Activated T-helper 2 cell treated with anti-CD3 and anti-CD28 coated beads, Interferon-gamma antibody, Interleukin-2, Interleukin-4, amounts not matched to agents 10 μg/mL and 5 μg/mL and 100 μg/mL, durations not matched to agents 14 hours and 24 hours and 36 hours (primary cell): ENCODE measurements around the gene LYPLAL1. TPM values are rescaled to one million over a fixed set of nuclear protein-coding genes. Genes with fewer than 3 reads are reported as not detected.

ENCODE experiments used
- DNase-seq: peaks from one replicate; pipeline ENCODE4 v3.0.0; 2021; ENCODE audit warnings: low spot score
- H3K27ac Mint-ChIP-seq: one replicate; pipeline ENCODE4 v1.8.0; 2021; ENCODE audit warnings: mixed read lengths
- H3K27me3 Mint-ChIP-seq: one replicate; pipeline ENCODE4 v1.8.0; 2021; ENCODE audit warnings: low read depth, mixed read lengths
- H3K36me3 Mint-ChIP-seq: one replicate; pipeline ENCODE4 v1.8.0; 2021; ENCODE audit warnings: low read depth, mixed read lengths
- H3K4me1 Mint-ChIP-seq: one replicate; pipeline ENCODE4 v1.8.0; 2021; ENCODE audit warnings: low read depth, mixed read lengths
- H3K4me3 Mint-ChIP-seq: one replicate; pipeline ENCODE4 v1.8.0; 2021; ENCODE audit warnings: low read depth, mild to moderate bottlenecking, moderate library complexity, mixed read lengths
- H3K9me3 Mint-ChIP-seq: one replicate; pipeline ENCODE4 v1.8.0; 2021; ENCODE audit warnings: mixed read lengths
- intact Hi-C: fragments of 100-400 bp; cut with micrococcal nuclease; formaldehyde crosslinking; loops from one replicate; pipeline ENCODE4 v1.15.1; 2023
- total RNA-seq: library from RNA; stranded (reverse); gene quantifications from 2 replicates; pipeline ENCODE4 v1.2.3, GENCODE V29; 2022

LYPLAL1 gene
- total RNA-seq, 1 donor from 2014 or later, result 21.2 TPM

- Mint-ChIP-seq H3K4me1 (no peaks in the 10 kb centered on the region), H3K36me3 (no peaks in the 10 kb centered on the region), H3K27me3 (peaks cover 7% of the 10 kb centered on the region), H3K9me3 (no peaks in the 10 kb centered on the region), H3K4me3 (no peak overlapping the region), H3K27ac (no peak overlapping the region)
- no peak for DNase-seq
- intact Hi-C loops, result no loop called here
Observed at GRCh38 chr1:219149009-219149577, 24.6 kb upstream of the LYPLAL1 start.

DNA sequence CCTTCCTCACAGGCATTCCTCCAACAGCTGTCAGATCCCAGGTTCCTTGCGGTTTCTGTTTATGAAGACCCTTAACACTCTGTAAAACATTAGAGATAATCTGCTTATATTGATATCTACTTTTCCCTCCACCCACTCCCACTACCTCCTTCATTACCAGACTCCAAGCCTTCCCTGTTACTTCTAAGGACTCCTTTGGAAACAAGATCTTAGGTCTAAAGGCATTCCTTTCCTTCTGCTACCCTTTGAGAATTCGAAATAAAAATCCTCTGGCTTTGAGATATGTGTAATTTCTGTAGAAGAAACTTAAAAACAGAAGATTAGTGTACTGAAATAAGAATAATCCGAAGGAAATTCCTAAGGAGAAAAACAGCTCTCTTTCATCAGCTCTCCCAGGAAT lies 23.7 kb upstream of the LYPLAL1 start:
- Mint-ChIP-seq H3K4me3 (no peak overlapping the region), H3K36me3 (no peaks in the 10 kb centered on the region), H3K9me3 (no peaks in the 10 kb centered on the region), H3K27ac (no peak overlapping the region), H3K27me3 (peaks cover 5% of the 10 kb centered on the region), H3K4me1 (no peaks in the 10 kb centered on the region)
- intact Hi-C loops, result no loop called here
- no peak for DNase-seq

DNA sequence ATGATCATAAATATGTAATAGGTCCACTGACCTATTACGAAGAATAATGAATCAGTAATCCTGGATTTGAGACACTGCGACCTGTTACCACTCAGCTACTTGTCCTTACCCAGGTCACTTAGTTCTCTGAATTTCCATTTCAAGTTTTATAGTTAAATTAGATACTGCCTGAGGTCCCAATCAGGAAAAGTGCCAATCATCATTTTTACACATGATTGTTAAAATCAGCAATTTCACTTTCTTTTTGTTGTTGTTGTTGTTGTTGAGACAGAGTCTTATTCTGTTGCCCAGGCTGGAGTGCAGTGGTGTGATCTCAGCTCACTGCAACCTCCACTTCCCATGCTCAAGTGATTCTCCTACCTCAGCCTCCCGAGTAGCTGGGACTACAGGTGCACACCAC lies 22.8 kb upstream of the LYPLAL1 start:
- no peaks in the 10 kb centered on the region for H3K36me3 Mint-ChIP-seq
- H3K4me3 Mint-ChIP-seq, result no peak overlapping the region
- H3K4me1 Mint-ChIP-seq, result no peaks in the 10 kb centered on the region
- peaks cover 5% of the 10 kb centered on the region for H3K27me3 Mint-ChIP-seq
- intact Hi-C loops, result no loop called here
- H3K9me3 Mint-ChIP-seq, result no peaks in the 10 kb centered on the region
- no peak for DNase-seq
- no peak overlapping the region for H3K27ac Mint-ChIP-seq

GRCh38 chr1:219151467-219151866 lies 22.2 kb upstream of the LYPLAL1 start:
- no peak for DNase-seq
- H3K27ac Mint-ChIP-seq, result no peak overlapping the region

GRCh38 chr1:219152751-219153150 lies 20.9 kb upstream of the LYPLAL1 start:
- H3K27ac Mint-ChIP-seq, result no peak overlapping the region
- H3K4me1 Mint-ChIP-seq, result no peaks in the 10 kb centered on the region
- H3K9me3 Mint-ChIP-seq, result no peaks in the 10 kb centered on the region
- no peaks in the 10 kb centered on the region for H3K36me3 Mint-ChIP-seq
- intact Hi-C loops, result no loop called here
- DNase-seq, result no peak
- H3K27me3 Mint-ChIP-seq, result peaks cover 2% of the 10 kb centered on the region
- H3K4me3 Mint-ChIP-seq, result no peak overlapping the region

More at GRCh38 chr1:219151467-219151866, 22.2 kb upstream of the LYPLAL1 start:
- no peak overlapping the region for H3K4me3 Mint-ChIP-seq
- no peaks in the 10 kb centered on the region for H3K36me3 Mint-ChIP-seq
- H3K4me1 Mint-ChIP-seq, result no peaks in the 10 kb centered on the region
- H3K9me3 Mint-ChIP-seq, result no peaks in the 10 kb centered on the region
- peaks cover 2% of the 10 kb centered on the region for H3K27me3 Mint-ChIP-seq
- intact Hi-C loops, result no loop called here

DNA sequence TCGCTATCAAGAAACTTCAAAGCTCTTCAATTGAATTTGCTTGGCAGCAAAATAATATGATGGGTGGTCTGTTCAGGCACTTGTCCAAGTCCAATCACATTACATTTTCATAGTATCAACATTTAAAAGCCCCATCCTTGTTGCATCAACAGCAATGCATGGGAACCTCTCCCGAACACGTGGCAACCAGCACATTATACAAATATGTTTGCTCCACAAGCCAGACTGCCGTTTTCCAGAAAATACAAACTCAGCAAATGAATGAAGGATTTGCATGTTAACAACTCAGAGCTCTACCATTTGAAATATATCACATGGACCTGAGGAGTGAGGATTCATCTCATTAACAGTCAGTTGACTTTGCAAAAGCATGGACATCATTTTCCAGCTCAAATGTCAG lies 20.0 kb upstream of the LYPLAL1 start:
- Mint-ChIP-seq H3K36me3 (no peaks in the 10 kb centered on the region), H3K9me3 (no peaks in the 10 kb centered on the region), H3K4me1 (no peaks in the 10 kb centered on the region), H3K4me3 (no peak overlapping the region), H3K27ac (no peak overlapping the region), H3K27me3 (peaks cover 2% of the 10 kb centered on the region)
- no peak for DNase-seq
- intact Hi-C loops, result no loop called here

- no peak for DNase-seq
Observed at GRCh38 chr1:219155135-219155534, 18.5 kb upstream of the LYPLAL1 start.

GRCh38 chr1:219159946-219160645 lies 13.6 kb upstream of the LYPLAL1 start:
- Mint-ChIP-seq H3K4me3 (no peak overlapping the region), H3K4me1 (no peaks in the 10 kb centered on the region), H3K27me3 (peaks cover 6% of the 10 kb centered on the region), H3K36me3 (no peaks in the 10 kb centered on the region), H3K9me3 (no peaks in the 10 kb centered on the region), H3K27ac (no peak overlapping the region)
- intact Hi-C loops, result no loop called here
- DNase-seq, result no peak

More at GRCh38 chr1:219155135-219155534, 18.5 kb upstream of the LYPLAL1 start:
- H3K27me3 Mint-ChIP-seq, result peaks cover 2% of the 10 kb centered on the region
- H3K4me3 Mint-ChIP-seq, result no peak overlapping the region
- H3K36me3 Mint-ChIP-seq, result no peaks in the 10 kb centered on the region
- H3K4me1 Mint-ChIP-seq, result no peaks in the 10 kb centered on the region
- H3K9me3 Mint-ChIP-seq, result no peaks in the 10 kb centered on the region
- no peak overlapping the region for H3K27ac Mint-ChIP-seq
- intact Hi-C loops, result no loop called here

- Mint-ChIP-seq H3K4me3 (no peak overlapping the region), H3K4me1 (no peaks in the 10 kb centered on the region)
- intact Hi-C loops, result no loop called here
Observed at GRCh38 chr1:219160967-219161366, 12.7 kb upstream of the LYPLAL1 start.

DNA sequence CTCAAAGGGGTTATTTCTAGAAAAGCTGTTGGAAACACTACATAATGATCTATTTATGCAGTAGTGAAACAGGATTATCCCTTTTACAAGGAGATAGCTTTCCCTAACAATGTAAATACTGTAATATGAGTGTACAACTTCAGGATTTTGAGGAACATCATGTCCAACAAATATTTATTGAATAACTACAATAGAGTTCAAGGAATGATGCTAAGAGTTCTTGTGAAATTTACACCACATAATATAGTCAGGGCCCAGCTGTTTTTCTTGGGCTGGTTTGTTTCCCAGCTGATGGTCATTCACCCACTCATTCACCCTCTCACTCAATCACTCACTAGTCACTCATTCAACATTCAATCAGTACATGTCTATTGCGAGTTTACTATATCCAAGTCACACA lies 12.3 kb upstream of the LYPLAL1 start:
- no peak for DNase-seq
- no peak overlapping the region for H3K4me3 Mint-ChIP-seq
- no peaks in the 10 kb centered on the region for H3K36me3 Mint-ChIP-seq
- no peaks in the 10 kb centered on the region for H3K9me3 Mint-ChIP-seq
- peaks cover 10% of the 10 kb centered on the region for H3K27me3 Mint-ChIP-seq
- H3K4me1 Mint-ChIP-seq, result no peaks in the 10 kb centered on the region
- no peak overlapping the region for H3K27ac Mint-ChIP-seq
- intact Hi-C loops, result no loop called here

More at GRCh38 chr1:219160967-219161366, 12.7 kb upstream of the LYPLAL1 start:
- H3K9me3 Mint-ChIP-seq, result no peaks in the 10 kb centered on the region
- H3K27ac Mint-ChIP-seq, result no peak overlapping the region
- no peaks in the 10 kb centered on the region for H3K36me3 Mint-ChIP-seq
- no peak for DNase-seq
- peaks cover 10% of the 10 kb centered on the region for H3K27me3 Mint-ChIP-seq

GRCh38 chr1:219163401-219163954 lies 10.2 kb upstream of the LYPLAL1 start:
- DNase-seq, result no peak
- Mint-ChIP-seq H3K4me1 (no peaks in the 10 kb centered on the region), H3K9me3 (no peaks in the 10 kb centered on the region), H3K4me3 (no peak overlapping the region), H3K27me3 (peaks cover 13% of the 10 kb centered on the region), H3K36me3 (no peaks in the 10 kb centered on the region), H3K27ac (no peak overlapping the region)
- intact Hi-C loops, result no loop called here

GRCh38 chr1:219171192-219171935 lies 2.3 kb upstream of the LYPLAL1 start:
- intact Hi-C loops, result no loop called here
- DNase-seq, result no peak
- H3K27me3 Mint-ChIP-seq, result peaks cover 4% of the 10 kb centered on the region
- H3K4me1 Mint-ChIP-seq, result peaks cover 32% of the 10 kb centered on the region
- H3K4me3 Mint-ChIP-seq, result no peak overlapping the region
- no peak overlapping the region for H3K27ac Mint-ChIP-seq
- H3K36me3 Mint-ChIP-seq, result peaks cover 13% of the 10 kb centered on the region
- peaks cover 6% of the 10 kb centered on the region for H3K9me3 Mint-ChIP-seq

DNA sequence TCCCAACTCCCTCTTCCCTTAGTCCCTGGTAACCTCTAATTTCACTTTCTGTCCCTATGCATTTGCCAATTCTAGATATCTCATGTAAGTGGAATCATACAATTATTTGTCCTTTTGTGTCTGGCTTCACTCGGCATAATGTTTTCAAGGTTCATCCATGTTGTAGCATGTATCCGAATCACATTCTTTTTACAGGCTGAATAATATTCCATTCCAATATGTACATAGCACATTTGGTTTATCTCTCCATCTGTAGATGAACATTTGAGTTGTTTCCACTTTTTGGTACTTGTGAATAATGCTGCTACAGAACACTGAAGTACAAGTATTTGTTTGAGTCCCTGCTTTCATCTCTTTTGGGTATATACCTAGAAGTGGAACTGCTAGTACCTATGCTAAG lies 857 bp upstream of the LYPLAL1 start:
- Mint-ChIP-seq H3K27me3 (no peaks in the 10 kb centered on the region), H3K9me3 (peaks cover 6% of the 10 kb centered on the region), H3K27ac (no peak overlapping the region), H3K4me3 (peak overlapping the region; percentile 11), H3K36me3 (peaks cover 19% of the 10 kb centered on the region), H3K4me1 (peaks cover 39% of the 10 kb centered on the region)
- intact Hi-C loops, result no loop called here
- no peak for DNase-seq
